DMS114 treated with DMSO at 0.1 percent for 48 hours (cell line): ENCODE measurements around the gene LRRC2.
"Not testable (repeated sequence)": the region's sequence is repeated elsewhere in the genome, so short reads cannot be mapped to it uniquely, and the experiment has no call there.

Experiments used
- DNase-seq: peaks from one replicate; lab custom pipeline; 2025; ENCODE audit not compliant: unreplicated experiment; lab: John Stamatoyannopoulos, UW

Gene LRRC2

DNA sequence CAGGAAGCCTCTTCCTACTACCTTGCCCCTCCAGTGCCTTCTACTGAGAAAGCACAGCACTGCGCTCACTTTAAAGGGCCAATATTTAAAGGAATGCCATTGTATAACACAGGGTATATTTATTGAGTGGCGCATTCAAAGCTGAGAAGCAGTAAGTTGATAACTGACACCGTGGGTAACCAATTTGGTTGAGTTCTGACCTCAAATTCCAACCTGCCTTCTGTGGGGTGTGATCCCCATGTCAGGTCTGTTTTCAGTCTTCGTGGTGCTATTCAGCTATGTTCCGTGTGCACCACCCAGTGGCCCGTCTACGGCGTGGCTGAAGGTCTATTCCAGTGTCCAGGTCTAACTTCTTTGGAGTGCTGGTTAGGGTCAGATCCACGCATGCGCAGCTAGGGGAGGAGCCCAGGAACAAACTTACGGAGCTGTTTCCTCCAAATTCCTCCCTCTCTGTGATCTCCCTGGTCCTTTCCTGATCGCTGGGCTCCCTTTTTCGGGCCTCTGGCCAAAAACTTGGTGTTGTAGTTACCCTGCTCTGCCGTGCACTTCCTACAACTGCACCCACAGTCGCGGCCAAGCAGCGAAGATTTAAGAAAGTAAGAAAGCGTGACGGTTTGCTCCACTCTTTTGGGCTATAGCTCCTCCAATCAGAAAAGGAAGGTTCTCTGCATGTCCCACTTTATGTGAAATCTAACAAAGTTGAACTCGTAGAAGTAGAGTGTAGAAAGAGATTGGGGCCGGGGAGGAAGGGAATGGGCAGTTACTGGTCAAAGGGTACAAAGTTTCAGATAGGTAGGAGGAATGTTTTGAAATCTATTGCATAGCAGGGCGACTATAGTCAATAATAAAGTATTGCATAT, 7.7 kb downstream of the LRRC2 start:
- peak; percentile 88 for DNase-seq

DNA sequence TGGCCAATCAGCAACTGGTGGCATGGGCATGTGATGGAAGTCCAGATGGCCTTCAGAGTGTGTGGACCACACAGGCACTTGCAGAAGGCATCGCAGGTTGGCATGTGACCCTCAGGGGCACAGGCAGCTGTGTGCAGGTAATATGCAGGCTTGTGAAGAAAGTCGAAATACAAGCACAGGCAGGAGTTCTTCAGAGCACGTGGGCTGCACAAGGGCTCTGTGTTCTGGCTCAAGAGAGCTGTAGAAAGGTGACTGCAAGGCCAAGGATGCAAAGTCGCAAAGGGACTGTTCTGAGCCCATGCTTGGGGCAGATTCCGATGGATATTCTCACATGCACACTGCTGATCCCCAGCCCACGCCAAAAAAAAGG, 8.3 kb downstream of the LRRC2 start:
- DNase-seq = no peak

DNA sequence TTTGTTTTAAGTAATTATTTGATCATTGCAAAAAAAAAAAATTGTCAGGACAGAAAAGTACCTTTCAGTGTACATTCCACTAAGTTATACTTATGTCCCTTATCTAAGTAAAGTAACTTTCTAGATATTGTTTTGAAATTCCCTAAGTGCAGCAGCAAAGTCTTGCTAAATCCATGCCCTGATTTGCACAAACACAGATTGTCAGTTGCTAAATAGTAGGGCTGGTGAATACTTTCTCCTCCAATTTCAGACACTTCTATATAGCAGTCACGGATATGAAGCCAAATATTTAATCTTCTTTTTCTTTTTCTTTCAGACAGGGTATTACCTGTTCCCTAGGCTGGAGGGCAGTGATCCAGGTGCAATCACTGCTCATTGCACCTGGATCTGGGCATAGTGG, 12.9 kb downstream of the LRRC2 start:
- DNase-seq = no peak

DNA sequence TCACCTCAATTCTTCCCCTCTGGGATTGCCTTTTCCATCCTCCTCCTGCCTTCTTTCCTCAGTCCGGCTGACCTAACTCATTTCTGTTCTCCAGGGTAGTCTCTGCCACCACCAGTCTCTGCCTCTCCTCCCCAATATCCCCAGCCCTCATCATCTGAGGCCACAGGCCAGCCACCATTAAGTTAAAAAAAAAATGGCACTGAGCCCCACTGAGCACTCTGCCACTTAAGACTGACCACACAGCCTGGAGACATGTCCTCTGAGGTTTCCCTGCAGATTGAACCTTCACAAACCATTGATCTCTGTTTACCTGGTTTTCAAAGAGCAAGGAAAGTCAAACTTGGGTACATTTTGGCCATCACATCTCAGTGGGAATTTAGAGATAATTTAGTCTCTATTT, 13.6 kb downstream of the LRRC2 start:
- no peak for DNase-seq

DNA sequence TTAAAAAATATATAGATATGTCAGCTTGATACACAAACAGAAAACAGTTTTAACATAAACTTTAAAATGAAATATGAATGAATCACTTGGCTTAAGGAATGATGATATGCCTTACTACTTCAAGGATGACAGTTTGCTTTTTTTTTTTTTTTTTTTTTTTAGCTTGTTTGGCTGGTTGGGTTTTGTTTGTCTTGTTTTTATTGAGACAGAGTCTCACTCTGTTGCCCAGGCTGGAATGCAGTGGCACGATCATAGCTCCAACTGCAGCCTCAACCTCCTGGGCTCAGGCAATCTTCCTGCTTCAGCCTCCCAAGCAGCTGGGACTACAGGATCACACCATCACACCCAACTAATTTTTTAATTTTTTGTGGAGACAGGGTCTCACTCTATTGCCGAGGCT, 14.5 kb downstream of the LRRC2 start:
- DNase-seq = no peak

DNA sequence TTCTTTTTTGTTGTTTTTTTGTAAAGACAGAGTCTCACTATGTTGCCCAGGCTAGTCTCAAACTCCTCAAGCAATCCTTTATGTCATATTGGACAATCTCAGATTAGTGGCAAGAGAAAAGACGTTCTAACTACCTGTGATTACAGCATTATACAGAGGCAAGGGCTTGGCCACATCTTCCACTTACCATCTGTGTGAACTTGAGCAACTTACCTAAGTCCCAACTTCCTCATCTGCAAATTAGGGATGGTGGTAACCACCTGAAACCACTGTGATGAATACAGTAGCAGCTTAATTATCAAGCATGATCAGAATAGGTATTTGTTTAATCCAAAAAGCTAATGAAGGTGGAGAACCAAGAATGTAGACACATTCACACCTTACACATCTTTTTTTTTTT, 16.1 kb downstream of the LRRC2 start:
- DNase-seq = no peak

DNA sequence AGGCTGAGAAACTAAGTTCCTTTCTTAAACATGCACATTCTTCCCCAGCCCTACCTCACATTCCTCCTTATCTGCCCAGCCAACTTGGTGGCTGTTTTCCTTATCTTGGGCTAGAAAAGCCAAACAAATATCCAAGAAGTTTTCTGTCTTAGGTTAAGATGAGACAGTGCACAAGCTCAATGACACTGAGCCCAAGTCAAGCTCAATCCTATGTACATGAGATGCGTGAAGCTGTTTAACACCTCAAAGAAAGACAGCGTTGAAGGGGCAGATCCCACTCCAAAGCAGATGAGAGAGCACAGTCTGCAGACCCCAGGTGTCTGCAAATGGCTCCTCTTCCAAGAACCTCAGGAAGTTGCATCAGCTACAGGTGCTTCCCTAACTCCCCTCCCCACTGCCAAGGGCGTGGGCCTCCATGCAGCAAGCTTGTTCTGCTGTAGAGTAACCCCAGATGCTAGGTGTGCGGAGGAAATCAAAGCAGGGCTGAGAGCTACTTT, 16.6 kb downstream of the LRRC2 start:
- no peak for DNase-seq

DNA sequence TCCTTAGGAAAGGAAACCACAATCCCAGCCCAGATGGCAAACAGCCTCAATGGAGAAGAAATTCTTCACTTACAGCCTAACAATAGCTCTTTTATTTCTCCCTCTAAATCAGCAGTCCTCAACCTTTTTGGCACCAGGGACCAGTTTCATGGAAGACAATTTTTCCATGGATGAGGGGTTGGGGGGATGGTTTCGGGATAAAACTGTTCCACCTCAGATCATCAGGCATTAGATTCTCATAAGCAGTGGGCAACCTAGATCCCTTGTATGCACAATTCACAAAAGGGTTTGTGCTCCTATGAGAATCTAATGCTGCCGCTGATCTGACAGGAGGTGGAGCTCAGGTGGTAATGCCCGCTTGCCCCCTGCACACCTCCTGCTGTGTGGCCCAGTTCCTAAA, 17.5 kb downstream of the LRRC2 start:
- DNase-seq = not testable (repeated sequence)

DNA sequence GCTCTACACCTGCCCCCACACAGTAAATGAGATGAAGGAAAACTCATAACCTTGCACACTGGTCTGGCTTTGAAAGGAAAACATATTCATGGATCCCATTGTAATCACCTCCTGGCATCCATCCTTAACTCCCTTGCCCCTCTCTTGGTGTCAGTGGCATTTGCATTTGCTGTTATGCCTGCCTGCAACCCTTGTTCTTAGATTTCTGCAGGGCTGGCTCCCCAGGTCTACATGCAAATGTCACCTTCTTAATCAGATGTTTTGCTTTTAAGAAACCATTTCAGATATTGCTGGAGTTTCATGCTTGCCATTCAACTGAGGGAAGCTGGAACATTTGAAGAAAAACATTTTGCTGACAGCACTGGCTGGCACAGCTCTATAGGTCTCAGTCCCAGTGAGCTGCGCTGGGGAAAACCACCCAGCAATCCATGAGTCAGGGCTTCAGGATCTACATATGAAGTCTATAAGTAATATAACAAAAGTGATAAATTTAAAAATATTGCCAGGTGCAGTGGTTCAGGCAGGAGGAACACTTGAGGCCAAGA, 19.1 kb downstream of the LRRC2 start:
- no peak for DNase-seq

DNA sequence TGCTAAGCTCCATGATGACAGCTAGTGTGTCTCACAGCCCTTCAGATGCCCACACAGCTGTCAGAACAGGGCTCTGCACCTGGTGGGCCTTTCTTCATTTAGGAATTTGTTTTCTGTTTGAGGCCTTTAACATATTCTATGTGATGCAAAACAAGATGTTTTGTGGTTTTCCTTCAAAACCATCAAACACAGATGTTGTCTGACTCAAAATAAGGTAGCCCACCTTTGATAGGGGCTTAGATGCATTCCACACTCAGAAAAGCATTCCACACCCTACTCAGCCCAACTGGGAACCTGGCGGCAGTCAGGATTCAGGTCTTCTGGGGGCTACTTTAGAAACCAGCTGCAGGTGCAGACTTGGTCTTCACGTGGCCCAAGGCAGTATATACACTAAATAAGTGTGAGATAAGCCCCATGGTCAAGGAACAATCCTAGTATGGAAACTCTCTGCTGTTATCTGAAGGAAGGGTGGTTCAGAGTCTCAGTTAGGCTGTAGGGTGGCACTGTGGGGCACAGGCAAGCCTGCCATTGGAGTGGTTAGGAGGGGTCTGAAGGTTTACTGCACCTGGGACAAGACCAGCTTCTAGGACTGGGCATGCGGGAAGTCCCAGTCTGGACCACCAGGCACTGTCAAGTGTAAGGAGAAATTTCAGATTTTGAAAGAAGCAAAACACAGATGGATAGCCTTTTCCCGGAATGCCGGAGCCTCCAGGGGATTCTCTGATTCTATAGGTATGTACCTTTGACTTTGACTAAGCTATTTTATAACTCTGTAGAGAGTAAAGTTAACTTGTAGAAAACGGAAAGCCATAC, 20.1 kb downstream of the LRRC2 start:
- DNase-seq = no peak

DNA sequence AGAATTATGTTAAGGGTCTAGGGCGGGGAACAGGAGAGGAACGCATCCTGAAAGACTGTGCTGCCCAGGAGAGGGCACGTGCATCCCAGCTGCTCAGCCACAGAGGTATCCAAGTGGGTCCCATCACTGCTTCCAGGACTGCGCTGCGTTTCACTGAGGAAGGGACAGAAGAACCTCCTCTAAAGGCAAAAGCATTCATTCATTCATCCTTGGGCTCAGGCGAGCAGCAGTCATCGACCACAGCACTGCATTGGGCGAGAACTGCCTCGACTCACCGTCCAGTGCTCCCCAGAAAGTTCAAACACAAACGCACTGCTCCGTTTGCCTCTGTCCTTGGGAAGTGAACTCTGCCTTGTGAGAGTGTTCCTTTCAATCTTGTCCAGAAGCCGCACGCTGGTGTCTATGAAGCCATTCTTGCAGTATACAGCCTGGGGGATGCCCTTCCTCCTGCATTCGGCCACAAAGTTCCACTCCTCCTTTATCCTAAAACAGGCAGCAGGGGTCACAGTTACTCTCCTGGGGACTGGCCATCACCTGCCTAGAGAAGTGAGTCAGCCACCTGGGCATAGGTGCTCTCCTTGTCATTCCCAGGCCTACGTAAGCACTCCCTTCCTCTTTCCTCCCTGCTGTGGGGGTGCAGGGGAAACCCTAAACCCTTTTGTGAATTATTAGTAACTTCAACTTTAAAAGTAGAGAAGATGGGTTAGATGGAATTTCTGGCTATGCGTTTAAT, 21.2 kb downstream of the LRRC2 start:
- no peak for DNase-seq

DNA sequence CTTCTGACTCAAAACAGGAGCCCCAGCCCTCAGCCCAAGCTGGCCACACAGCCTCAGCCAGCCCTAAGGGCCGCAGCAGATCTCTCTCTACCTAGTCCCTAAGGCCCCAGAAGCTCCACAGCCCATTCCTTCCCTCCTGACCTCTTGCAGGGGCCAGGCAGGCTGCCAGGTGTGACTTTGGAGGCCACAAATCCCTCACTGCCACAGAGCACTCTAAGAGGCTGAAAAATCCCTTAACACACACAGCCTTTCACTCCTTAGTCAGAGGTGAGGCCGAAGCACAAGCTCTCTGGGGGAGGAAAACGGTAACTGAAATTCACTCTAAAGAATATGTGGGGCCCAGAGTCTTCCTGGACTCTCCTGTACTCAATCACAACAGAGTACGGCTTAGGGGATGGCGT, 23.3 kb downstream of the LRRC2 start:
- no peak for DNase-seq

DNA sequence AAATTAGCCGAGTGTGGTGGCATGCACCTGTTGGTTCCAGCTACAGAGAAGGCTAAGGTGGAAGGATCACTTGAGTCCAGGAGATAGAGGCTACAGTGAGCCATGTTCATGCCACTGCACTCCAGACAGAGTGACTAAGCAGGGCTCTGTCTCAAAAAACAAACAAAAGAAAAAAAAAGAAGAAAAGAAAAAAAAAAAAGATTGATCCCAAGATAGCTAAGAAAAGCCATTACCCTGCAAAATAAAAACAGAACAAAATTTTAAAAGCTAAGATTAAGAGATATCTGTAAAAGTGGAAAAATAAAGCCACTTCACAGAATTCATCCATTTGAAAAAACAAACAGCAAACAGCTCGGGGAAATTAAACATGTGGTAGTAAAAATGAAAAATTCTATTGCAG, 23.8 kb downstream of the LRRC2 start:
- DNase-seq = no peak

DNA sequence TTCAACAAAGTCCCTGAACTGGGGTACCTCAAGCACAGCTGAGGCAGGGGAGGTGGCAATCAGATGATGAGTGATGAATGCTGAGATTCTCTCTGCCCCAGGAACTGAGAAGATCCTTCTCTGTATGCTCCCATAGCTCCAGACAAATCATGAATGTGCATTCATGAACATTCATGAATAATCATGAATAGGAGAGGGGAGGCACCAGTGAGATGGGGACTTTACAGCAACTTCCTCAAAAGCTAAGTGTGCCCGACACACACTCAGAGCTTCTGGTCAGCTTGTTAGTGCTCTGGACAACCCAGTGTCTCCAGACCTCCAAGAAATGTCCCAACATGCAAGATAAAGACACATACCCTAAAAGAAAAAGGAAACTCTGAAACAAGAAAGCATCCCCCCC, 24.3 kb downstream of the LRRC2 start:
- no peak for DNase-seq

DNA sequence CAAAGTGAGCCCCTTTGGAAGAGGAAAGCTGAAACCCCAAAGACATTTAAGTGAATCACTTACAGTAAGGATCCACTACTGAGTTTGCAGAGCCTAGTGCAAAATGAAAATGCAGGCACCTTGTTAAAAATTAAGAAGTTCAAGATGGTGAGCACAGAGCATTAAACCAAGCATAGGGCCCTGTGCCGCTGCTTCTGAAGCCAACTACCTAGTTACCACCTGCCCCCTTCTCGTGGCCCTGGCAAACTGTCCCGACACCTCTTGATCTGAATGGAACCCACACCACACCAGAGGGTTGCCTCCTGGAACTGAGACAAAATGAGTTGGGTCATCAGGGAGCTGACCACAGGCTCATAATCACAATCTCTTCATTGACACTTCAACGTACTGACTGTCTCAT, 25.6 kb downstream of the LRRC2 start:
- DNase-seq = no peak

DNA sequence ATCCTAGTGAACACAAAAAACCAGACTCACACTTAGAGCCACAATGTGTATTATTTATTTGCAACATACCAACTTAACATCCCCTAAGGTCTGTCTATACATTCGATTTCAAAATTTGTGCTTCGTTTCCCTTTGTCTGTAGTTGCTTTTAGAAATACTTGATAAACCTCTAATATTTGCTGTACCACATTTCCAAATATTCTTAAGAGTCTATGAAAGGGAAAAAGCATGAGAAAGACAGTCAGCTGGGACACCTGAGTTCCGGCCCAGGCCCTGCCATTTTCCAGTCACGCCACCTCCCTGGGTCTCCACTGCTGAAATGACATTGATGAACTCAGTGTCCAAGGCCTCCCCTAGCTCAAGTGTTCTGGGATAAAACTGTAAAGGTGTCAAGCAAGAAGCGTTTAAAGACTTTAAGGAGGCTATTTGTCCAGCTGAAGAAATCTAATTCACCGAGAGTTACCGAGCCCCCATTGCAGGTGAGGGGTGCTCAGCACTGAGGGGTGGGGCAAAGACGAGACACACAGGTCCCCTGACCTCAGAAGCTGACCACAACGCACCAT, 26.6 kb downstream of the LRRC2 start:
- DNase-seq = no peak

DNA sequence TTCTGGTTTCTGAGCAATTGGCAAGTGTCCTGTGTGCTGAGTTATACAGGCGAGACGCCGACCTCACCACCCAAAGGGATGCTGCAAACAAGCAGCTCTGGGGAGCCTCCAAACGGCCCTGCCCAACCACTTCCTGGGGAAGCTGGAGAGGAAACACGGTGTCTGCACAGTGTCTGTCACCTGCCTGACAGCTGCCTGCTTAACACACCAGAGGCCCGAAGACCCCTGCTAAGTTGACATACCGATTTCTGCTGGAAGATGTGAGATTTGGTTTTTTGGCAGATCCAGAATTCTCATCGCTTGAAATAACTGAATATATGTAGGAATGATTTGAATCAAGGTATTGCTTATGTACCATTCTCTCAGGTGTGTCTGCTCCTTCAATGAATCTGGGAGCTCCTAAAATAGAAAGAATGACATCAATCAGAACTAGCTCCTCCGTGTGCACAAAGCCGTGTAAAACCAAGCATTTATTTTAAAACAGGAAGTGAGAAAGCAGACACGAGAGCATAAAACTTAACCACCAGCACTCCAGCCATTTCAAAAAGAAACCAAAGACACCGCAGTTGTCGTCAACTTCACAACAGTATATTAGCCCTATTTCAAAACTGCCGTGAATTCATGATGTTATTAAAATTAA, 27.2 kb downstream of the LRRC2 start:
- no peak for DNase-seq

DNA sequence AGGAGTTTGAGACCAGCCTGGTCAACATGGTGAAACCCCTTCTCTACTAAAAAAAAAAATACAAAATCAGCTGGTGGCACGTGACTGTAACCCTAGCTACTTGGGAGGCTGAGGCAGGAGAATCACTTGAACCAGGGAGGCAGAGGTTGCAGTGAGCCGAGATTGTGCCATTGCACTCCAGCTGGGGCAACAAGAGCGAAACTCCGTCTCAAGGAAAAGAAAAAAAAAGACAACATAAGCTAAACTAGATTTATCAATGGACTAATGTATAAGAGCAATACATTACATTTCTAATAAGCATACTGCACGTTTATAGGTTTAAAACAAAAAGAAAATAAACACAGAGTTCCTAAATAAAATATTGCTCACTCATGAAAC, 27.7 kb downstream of the LRRC2 start:
- not testable (repeated sequence) for DNase-seq

DNA sequence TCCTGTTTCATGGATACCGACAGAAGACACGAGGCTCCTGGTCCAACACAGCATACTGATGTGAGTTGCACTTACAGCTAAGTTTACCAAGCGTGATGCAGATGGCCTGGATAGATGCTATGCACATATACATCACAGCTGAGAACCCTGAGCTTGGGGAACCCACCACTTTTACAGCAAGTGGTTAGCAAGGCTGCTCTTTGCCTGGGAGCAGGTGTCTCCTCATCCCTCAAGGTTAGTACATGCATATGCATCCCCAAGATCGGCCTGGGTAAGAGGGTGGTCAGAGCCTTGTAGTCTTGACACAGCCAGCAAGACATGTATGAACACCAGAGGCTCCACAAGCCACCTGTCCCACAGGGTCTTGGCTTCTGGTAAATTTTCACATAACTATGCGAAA, 28.3 kb downstream of the LRRC2 start:
- no peak for DNase-seq

DNA sequence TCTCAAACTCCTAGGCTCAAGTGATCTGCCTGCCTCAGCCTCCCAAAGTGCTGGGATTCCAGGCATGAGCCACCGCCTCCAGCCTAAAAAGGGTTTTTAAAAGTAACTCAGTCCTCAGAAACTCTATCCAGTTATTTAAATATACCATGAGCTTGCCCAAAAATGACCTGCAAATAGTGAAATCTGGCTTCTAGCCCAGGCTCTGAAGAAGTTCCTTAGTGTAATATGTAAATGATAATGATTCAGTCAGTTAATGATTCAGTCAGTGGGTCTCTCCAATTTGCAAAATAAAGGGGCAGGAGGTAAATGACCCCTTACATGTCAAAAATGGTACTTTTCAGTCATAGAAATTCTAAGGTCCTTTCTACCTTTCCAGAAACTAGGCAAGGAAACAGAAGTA, 28.8 kb downstream of the LRRC2 start:
- no peak for DNase-seq

DNA sequence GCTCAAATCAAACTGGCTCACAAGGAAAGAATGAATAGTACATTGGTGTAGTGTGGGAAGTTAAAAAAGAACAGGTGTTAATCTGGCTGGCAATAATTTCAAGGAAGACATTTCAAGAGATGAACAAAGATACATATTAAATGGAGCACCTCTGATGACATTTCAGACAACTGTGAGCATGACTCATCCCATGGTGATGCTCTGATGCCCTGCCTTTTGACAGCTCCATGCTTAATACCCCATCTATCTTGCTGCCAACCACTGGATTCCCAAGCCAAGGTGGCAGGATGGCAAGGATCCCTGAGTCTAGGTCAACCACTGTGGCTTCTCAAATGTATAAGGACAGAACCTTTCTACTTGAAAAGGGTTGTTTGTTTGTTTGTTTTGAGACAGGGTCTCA, 29.3 kb downstream of the LRRC2 start:
- DNase-seq = no peak
